Posterior cingulate gyrus (tissue), 11 donors: ENCODE data around the gene ADPRH.
"Not testable (repeated sequence)": the region's sequence is repeated elsewhere in the genome, so short reads cannot be mapped to it uniquely, and the experiment has no call there.

Source experiments
- DNase-seq, 10 donors: peaks; one replicate each; pipeline versions ENCODE4 v3.0.0 to v3.0.0-alpha.2; 2020 to 2021; ENCODE audit warnings: mixed read lengths in 3 of 10
- intact Hi-C: fragments of 100-400 bp; cut with DNase I; formaldehyde crosslinking; loops from one replicate; pipeline ENCODE4 v1.15.1; 2023

The ADPRH gene

GRCh38 chr3:119594929-119595328 is 15.6 kb downstream of the ADPRH start:
- intact Hi-C loops, DNase-seq: not testable (repeated sequence)

DNA sequence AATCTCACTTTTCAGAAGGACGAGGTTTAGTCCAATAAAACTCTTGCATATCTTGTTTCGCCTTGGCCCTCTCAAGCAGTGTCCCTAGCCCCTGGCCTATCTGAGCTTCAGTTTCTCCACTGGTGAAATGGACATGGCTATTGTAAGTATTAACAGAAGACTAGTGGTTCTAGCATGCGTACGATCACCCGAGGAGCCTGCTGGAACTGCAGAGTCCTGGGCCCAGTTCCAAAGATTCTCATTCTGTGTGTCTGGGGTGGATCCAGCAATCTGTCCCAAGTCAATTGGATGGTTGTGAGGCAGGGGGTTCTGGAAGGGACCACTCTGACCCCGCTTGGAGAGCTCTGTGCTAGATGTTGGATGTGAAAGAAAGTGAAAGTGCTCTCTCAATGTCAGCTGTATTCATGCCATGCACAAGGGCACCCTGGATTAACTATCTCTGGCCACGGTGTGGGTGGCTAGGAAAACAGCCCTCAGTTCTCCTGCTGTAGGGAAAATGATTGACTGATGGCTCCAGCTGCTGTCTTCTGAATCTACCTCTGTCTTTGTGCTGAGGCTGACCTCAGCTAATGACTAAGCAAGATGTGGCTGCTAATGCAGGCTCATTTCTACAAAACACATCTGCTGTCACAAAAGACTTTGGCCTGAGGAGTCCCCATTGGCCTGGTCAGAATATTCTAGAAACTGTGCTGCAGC is 16.5 kb downstream of the ADPRH start:
- intact Hi-C loops, result no loop called here
- no peak for DNase-seq

DNA sequence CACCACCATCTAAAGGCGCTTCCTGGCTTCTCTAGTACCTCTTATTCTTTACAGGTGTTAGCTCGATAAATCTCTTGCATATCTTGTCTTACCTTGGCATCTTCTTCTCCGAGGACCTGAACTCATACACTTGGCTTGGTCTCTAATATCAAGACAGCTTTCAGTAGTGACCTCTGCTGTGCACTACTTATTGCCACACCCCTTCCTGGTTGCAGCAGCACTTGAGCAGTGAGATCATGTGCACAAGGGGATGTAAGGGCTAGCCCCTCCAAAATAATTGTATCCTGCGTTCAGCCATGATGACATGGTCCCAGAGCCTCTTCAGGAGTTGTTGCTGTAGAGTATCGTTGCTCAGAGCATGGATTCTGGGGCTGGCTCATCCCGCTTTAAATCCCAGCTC is 17.1 kb downstream of the ADPRH start:
- no peak for DNase-seq
- intact Hi-C loops, result no loop called here

- DNase-seq, result no peak
- intact Hi-C loops, result no loop called here
Observed at GRCh38 chr3:119597548-119598288, 18.4 kb downstream of the ADPRH start, which contains the start of gene PLA1A. Gene PLA1A (plus strand): TSS chr3:119597885. CDS start chr3:119597914, 29 bp downstream.

DNA sequence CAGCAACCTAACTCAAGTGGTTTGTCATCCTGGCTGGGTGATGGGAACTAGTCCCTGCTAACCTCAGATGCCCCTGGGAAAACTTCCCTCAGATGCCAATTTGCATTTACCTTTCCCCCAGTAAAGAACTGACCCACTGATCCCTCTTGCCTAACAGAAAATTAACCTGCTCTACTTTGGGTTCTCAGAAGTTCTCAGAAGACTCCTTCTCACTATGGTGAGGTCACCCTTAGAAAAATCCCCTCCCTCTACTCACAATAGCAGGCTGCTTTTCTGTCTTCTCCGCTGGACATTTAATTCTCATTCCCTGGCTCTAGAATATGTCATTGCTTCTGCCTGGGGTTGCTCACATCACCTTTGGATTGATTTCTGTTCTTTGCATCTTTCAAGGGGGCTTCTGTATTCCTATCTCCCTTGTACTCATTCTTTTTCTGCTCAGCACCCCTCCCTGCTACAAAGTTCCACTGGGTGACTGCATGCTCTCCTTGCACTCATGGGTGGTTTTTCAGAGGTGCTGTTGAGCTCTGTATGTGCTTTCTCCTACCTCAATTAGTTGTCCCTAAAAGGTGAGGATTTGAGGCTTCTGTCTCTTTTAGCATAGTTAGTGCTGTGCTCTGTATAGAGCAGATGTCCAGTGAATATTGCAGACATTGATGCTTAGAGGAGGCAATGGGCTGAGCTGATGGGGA is 19.3 kb downstream of the ADPRH start:
- intact Hi-C loops, result no loop called here
- DNase-seq, result no peak

GRCh38 chr3:119599558-119600174 is 20.4 kb downstream of the ADPRH start:
- intact Hi-C loops, result no loop called here
- no peak for DNase-seq

GRCh38 chr3:119600732-119601131 is 21.4 kb downstream of the ADPRH start:
- DNase-seq, result peak in 1 of 10 donors; percentile 61
- intact Hi-C loops, result no loop called here

DNA sequence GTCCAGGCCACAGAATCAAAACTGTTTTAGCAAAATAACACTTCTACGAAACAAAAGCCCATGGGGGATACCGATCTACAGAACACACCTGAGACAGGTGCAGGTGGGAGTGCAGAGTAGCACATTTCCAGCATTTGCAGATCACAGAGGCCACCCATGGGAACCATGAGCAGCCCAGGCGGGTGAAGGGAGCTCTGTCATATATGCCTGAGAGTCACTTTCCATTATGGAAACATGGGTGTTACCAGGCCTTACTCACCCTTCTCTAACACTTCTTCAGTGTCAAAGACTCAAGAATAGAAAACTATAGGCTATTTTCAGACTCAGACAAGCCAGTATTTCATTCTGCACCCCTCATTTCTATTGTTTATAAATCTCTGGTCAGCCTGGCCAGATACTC is 21.9 kb downstream of the ADPRH start:
- intact Hi-C loops, result no loop called here
- no peak for DNase-seq

DNA sequence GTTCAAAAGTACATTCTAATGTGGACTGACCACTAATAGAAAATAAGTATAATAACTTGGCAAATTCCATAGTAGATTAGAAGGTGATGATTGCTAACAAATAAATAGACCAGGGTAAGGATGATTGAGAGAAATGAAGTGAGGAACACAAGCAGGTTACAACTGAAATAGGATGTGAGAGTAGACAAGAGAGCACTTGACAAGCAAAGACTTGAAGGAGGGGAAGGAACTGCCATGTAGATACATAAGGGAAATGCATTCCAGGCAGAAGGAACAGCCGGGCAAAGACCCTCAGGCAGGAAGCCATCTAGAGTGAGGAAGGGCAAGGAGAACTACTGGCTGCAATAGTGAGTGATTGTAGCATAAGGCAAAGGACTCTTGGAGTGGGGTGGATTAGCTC is 23.4 kb downstream of the ADPRH start:
- intact Hi-C loops, result no loop called here
- DNase-seq, result no peak

DNA sequence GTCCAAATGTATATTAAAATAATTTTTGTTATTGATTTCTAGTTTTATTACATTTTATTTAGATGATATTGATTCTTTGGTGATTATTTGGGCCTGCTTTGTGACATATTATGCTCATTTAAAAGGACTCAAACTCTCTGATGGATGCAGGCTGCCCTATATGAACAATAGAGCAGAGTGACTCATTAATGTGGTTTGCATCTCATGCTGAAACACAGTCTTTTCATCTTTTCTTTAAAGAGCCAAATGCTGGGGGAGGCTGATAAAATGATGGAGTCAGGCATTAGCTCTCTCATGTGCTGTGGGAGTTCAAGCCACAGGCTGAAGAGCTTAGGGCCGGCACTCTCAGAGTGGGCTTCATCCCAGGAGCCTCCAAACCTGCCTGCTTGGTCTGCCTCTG is 25.6 kb downstream of the ADPRH start:
- DNase-seq, result no peak
- intact Hi-C loops, result no loop called here

DNA sequence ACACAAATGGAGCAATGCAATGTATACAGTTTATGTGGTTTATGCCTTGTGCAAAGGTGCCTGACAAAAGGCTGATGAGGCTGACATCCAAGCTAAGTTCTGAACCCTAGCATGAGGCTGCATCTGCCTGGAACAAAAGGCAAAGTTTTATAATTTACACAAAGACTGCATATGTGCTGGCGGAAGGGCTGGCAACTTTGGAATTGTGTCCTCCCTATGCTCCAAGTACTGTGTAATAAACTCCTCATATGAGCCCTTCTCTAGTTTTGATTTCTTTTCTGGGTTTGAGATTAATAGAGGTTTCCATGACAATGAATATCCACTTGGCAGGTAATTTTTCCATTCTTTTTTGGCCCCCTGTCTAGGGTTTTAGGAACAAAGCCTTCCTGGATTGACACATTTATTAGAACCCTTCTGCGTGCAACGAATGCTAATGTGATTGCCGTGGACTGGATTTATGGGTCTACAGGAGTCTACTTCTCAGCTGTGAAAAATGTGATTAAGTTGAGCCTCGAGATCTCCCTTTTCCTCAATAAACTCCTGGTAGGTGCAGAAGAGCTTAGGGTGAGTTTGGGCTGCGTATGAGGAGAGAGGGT is 29.2 kb downstream of the ADPRH start:
- DNase-seq, result no peak
- intact Hi-C loops, result no loop called here

GRCh38 chr3:119609301-119609700 is 30.0 kb downstream of the ADPRH start:
- no peak for DNase-seq
- intact Hi-C loops, result no loop called here

GRCh38 chr3:119611664-119612063 is 32.4 kb downstream of the ADPRH start:
- intact Hi-C loops, result no loop called here
- DNase-seq, result no peak

GRCh38 chr3:119613201-119613600 is 33.9 kb downstream of the ADPRH start:
- DNase-seq, result no peak
- intact Hi-C loops, result no loop called here

DNA sequence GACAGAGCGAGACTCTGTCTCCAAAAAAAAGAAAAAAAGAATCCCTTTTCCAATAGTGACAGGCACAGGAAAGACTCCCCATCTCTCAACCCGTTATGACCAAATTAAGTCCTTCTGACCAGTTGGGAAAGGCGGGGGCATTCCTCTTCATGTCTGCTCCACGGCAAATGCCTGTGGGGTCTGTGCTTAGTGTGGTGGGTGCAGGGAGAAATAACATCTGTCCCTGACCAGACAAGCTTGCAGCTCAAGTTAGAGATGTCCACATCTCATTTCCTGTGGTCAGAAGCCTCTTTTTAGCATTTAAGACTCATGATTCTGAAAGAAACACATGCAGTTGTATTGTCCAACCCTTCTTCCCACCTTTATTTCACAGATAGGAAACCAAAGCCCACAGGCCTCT is 34.6 kb downstream of the ADPRH start:
- no peak for DNase-seq
- intact Hi-C loops, result no loop called here

DNA sequence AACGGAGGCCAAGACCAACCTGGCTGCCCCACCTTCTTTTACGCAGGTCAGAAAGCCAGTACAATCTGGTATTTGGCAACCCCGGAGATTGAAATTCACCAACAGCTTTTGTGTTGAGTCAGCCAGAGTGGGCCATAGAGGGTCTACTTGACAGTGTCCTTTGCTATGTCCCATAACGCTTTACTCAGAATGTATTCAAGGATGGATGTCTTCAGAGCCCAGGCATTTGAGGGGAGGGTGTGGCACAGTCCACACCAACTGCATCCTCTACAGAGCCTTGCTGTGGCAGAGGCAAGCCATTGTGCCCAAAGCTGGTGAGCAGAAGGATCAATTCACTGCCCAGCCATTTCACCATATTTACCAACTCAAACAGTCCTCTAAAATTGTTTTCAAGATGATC is 36.8 kb downstream of the ADPRH start:
- intact Hi-C loops, result no loop called here

GRCh38 chr3:119619094-119619493 is 39.8 kb downstream of the ADPRH start:
- intact Hi-C loops, result no loop called here
- DNase-seq, result no peak

More for the DNA sequence above, 36.8 kb downstream of the ADPRH start:
- no peak for DNase-seq

GRCh38 chr3:119620899-119621298 is 41.6 kb downstream of the ADPRH start:
- intact Hi-C loops, result no loop called here
- DNase-seq, result no peak

GRCh38 chr3:119624002-119624720 is 44.9 kb downstream of the ADPRH start:
- intact Hi-C loops, result no loop called here
- no peak for DNase-seq
